HG03175 (cell line): Measurements from ENCODE around the gene CNTNAP2.

ENCODE experiments used
- ATAC-seq: cut with Tn5 transposase; IDR thresholded peaks from one replicate; pipeline ENCODE4 v1.9.1; 2021; ENCODE audit warnings: mild to moderate bottlenecking, moderate library complexity; ENCODE audit not compliant: unreplicated experiment

The CNTNAP2 gene

GRCh38 chr7:148155000-148155399 lies 2038.4 kb downstream of the CNTNAP2 start:
- no peak for ATAC-seq

DNA sequence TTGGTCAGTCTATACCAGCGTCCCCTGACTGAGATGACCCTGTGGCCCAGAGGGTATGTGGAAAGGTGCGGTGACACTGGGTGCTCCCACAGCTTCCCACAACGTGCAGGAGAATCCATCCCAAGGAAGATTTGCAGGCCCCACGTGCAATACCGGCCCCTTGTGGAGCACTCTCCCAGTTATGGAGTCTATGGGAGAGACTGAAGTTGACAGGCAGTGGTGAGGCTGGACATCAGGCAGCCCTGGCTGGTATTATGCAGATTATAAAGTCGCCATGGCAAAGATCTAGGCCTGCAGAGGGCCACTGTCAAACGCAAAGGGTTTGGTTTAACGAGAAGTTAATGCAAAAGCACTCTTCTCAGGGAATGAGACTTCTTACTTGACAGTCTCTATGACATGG lies 2039.2 kb downstream of the CNTNAP2 start:
- no peak for ATAC-seq

- no peak for ATAC-seq
Measured at GRCh38 chr7:148156233-148156632, 2039.6 kb downstream of the CNTNAP2 start.

DNA sequence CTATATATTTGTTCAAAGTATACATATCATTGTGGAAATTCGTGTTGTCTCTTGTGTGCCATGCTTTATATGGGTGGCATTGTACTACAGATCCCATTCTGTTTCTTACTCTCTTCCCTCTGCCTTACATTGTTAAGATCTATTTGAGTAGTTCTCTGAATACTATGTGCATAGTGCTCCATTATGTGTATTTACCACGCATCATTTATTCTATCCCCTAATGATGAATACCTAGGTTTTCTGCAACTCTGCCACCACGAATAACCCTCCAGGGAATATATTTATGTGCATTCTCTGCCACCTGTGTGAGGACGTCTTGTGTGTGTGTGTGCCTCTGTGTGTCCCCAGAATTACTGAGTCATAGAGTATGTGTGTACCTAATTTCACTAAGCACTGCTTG lies 2042.7 kb downstream of the CNTNAP2 start:
- no peak for ATAC-seq

DNA sequence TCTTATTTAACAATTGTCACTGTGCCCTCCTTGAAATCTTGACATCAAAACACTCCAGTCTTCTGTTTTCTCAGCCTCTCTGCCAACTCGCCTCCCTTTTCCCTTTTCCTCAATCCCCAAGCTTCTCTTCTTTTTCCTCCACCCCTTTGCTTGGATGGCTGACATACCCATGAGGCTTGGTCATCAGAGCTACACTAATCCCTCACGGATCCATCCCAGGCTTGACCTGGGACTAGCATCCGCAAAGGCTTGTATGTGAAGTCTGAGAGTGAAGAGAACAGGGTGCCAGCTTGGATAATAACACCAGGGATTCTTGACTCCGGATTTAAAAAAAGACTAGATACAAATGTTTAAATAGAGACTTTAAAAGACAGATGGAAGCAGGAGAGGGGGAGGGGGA lies 2045.2 kb downstream of the CNTNAP2 start:
- ATAC-seq: no peak

- ATAC-seq: no peak
Measured at GRCh38 chr7:148162808-148163207, 2046.2 kb downstream of the CNTNAP2 start.

DNA sequence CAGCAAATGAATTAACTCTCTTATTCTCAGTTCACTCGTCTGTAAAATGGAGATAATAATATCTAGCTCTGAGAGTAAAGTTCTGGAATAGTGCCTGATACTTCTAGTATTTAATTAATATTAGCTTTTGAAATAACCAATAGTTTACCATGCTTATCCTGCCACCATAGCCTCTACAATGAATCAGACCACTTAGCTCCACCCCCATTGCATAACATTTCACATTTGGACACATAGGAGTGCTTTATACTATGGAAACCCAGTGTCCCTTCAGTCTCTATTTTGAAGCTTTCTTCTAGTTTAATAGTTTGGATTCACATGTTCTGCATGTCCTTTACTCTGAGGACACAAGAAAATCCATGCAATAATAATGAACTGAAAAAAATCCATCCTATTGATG lies 2046.6 kb downstream of the CNTNAP2 start:
- ATAC-seq: no peak

GRCh38 chr7:148172920-148173319 lies 2056.3 kb downstream of the CNTNAP2 start:
- no peak for ATAC-seq

DNA sequence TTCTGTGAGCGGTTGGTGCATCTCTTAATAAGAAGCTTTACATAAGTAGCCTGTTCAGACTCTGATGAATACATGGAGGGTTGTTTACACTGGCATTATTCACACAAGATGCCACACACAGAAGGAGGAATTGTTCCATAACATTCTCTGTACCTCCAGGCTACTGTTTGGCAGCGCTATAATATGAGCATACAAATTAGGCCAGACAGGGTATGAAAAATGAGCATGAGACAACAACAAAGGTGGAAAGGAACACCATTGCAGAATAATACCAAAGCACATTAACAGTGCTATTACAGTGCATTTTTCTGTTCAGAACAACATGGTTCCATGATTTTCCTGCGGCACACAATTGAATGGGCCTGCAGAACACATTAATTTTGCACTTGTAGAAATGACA lies 2056.8 kb downstream of the CNTNAP2 start:
- no peak for ATAC-seq

GRCh38 chr7:148174376-148174775 lies 2057.8 kb downstream of the CNTNAP2 start:
- no peak for ATAC-seq

DNA sequence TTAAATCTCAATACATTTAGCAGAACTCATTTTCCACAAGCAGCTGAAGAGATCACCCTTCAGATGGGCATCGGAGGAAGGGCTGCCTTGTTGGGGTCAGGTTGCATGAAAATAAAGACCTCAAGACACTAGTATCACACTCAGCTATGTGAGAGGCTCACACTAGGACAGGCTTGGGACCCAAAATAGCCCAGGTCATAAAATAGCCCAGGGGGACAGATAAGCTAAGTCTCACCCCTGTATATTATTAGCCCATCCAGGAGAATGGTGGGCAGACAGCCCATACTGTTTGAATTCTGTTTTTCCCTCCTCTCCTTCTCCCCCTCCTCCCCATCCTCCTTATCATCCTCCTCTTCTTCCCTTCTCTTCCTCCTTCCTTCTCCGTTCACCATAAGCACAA lies 2058.9 kb downstream of the CNTNAP2 start:
- no peak for ATAC-seq

- ATAC-seq: no peak
Measured at GRCh38 chr7:148177972-148178371, 2061.4 kb downstream of the CNTNAP2 start.

DNA sequence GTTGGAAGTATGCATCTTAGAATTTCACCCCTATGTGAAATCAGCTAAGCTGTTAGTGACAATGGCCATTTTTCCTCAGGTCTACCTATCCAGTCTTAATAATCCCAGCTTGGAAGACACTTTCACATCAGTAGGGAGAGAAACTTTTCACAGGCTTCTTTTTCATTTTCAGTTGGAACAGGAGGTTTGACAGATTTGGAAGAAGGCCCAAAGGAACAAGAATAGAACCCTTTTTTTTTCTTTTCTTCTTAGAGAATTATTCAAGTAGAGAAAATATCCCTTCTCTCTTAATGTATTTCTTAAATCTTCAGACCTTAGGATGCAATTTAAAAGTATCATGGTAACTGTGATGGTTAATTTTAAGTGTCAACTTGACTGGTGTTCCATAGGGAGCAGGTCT lies 2063.5 kb downstream of the CNTNAP2 start:
- no peak for ATAC-seq

DNA sequence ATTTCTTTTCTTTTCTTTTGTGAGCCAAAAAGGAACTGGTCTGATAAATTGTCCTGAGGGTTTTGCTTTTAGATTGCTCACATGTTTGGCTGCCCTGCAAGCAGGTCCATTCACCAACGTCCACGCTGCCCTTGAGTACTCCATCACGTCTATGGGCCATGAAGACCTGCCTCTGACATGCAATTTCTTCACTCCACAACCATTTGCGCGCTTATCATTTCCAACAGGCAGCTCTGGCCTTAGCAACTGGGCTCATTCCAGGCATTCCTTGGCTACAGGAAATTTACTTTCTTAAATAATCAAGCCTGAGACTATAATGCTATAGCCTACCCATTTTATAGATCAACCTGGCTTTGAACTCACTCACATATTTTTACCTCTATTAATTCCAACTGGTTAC lies 2065.7 kb downstream of the CNTNAP2 start:
- no peak for ATAC-seq

DNA sequence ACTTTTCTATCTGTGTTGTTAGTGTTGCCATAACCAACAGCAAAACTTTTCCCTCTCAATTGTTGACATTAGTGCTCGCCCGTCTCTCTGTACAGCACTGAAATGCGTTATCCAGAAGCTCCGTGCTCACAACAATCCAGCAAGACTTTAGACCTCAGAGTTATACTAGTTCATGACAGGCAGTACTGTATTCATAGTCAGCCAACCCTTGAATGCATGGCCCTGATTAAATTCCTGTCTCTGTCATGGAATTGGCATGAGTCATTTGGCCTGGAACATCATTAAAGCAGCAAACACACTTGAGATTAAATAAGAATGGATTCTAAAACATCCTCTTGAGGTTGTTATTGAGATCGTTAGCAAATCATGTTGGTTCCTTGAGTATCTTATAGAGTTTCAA lies 2068.4 kb downstream of the CNTNAP2 start:
- ATAC-seq: no peak

DNA sequence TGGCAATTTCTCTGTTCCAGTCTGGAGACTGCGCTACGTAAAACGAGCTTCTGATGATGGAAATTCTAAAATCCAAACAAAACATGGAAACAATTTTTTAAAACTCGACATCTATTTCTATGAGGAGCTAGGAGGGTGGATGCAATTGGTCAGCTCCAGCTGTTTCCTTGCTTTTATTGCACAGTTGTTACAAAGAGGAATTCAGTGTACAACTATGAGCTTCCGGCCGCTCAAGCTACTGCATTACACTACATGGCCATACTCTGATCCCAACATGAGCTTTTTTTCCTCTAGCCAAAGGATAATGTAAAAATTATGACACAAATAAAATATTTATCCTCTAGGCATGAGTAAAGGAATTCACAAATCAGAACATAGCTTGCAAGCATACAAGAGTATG lies 2070.9 kb downstream of the CNTNAP2 start:
- no peak for ATAC-seq

- no peak for ATAC-seq
Measured at GRCh38 chr7:148191391-148192065, 2074.9 kb downstream of the CNTNAP2 start.

DNA sequence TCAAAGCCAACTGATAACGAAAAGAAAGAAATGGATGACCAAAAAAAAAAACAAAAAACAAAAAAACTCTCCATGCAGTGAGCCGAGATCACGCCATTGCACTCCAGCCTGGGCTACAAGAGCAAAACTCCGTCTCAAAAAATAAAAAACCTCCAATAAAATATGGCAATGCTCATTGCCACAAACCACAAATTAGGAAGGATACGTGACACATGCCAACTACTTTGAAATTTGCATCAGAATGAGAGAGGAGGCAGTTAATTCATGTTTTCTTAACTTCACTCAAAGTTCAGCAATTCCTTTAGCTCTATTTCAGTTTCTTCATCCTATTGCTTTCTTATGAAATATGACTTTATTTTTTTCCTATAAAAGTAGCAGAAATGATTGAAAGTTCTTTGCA lies 2075.9 kb downstream of the CNTNAP2 start:
- no peak for ATAC-seq

DNA sequence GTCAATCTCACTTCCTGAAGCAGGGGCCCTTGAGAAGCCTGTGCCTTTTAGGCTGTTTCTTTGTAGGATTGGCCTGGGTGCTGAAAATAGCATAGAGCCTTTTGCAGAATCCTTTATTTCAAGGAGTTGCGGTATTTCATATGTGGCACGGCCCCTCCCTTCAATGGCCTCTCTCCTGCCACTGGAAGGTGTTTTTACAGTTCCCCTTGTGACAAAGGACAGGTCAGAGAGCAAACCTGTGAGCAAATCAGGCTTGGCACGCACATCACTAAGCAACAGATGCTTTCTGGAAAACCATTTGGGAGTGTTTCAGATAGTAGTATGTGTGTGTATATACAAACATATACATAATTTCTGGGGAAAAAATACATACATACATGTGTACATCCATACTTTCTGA lies 2085.4 kb downstream of the CNTNAP2 start:
- ATAC-seq: no peak

GRCh38 chr7:148204639-148205304 lies 2088.2 kb downstream of the CNTNAP2 start:
- no peak for ATAC-seq

- no peak for ATAC-seq
Measured at GRCh38 chr7:148209643-148210190, 2093.1 kb downstream of the CNTNAP2 start.

- no peak for ATAC-seq
Measured at GRCh38 chr7:148210804-148211325, 2094.3 kb downstream of the CNTNAP2 start.
